ENCODE results near the gene EDN2.

DNA sequence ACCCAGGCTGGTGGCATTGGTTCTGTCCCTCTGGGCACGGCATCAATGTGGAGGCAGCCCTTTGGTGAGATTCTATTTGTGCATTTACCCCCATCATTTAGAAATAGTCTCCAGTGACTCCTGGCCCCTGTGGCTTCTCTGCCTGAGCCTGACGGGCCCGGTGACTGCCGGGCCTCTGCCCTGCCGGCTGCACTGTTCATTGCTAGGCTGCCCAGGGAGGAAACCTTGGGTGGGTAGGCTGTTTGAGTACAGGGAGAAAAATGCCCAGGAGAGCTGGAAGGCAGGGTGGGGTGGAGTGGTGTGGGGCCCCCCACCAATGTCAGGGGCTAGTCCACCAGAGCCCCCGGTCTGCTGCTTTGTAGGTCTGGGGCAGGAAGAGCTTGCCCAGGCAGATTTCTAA is 23.4 kb upstream of the EDN2 start:
- TF ChIP-seq SUZ12 (IDR thresholded peaks at IDR 0.05; ENCODE audit: extremely low read depth, insufficient read depth, insufficient read length) (no peak), ZNF274 (IDR thresholded peaks at IDR 0.05; ENCODE audit: low read depth, low read length) (no peak), YY1 (IDR thresholded peaks at IDR 0.05; ENCODE audit: insufficient read depth, insufficient read length) (no peak)

Measured in NT2/D1 (cell line).